WTC11 (cell line): ENCODE measurements around the gene OXNAD1.

ENCODE experiments used
- ETV6 ChIP-seq: sonication (generic); formaldehyde crosslinking; IDR thresholded peaks from 2 replicates; pipeline ENCODE4 v1.8.1; 2022; ENCODE audit warnings: mild to moderate bottlenecking, missing genetic modification reagents
- GTF2I ChIP-seq: fragments of 250-450 bp; sonication (Bioruptor Pico); conservative IDR thresholded peaks from 2 replicates; pipeline ENCODE4 v1.4.0; 2021; ENCODE audit warnings: mild to moderate bottlenecking
- TF ChIP-seq, protein P1 (sequence below): sonication (generic); formaldehyde crosslinking; IDR thresholded peaks from 2 replicates; pipeline ENCODE4 v1.8.1; 2023; ENCODE audit warnings: mild to moderate bottlenecking, missing genetic modification reagents, moderate library complexity

DNA sequence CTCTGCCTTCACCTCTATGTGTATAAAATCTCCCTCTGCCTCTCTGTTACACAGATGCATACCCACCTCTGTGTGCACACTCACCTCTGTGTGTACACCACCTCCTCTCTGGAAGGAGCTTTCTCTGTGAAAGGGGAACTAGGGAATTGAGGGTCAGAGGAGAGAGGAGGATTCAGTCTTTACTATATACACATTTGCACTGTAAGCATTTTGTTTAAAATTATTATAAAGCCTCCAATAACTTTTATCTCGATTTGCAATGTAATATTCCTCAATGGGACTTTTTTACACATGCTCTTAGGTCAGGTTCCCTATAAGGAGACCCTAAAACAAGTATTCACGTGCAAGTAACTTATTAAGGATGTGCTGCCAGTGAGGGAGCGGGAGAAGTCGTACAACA lies 82.5 kb downstream of the OXNAD1 start:
- TF ChIP-seq GTF2I (CRISPR knock-in tag) (no peak), ETV6 (CRISPR knock-in tag) (no peak)
- TF ChIP-seq, protein P1, sequence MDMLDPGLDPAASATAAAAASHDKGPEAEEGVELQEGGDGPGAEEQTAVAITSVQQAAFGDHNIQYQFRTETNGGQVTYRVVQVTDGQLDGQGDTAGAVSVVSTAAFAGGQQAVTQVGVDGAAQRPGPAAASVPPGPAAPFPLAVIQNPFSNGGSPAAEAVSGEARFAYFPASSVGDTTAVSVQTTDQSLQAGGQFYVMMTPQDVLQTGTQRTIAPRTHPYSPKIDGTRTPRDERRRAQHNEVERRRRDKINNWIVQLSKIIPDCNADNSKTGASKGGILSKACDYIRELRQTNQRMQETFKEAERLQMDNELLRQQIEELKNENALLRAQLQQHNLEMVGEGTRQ (CRISPR knock-in tag), result no peak
